Naive B cell (primary cell): Measurements from ENCODE around the gene AGTRAP. TPM values are rescaled to one million over a fixed set of nuclear protein-coding genes. Genes with fewer than 3 reads are reported as not detected.

Experiments
- ATAC-seq, 2 donors: fragments of 150-1000 bp; cut with Tn5 transposase; 2 replicates each; pipeline ENCODE4 v1.10.0; 2021; ENCODE audit warnings: low read depth in 2 of 2, mild to moderate bottlenecking in 2 of 2, moderate library complexity in 2 of 2
- DNase-seq: peaks from one replicate; pipeline ENCODE4 v3.0.0; 2022
- H3K27ac Mint-ChIP-seq, 6 donors: one replicate each; pipeline ENCODE4 v1.8.0; 2020 to 2022; ENCODE audit warnings: mild to moderate bottlenecking in 6 of 6, mixed read lengths in 6 of 6, moderate library complexity in 5 of 6, inconsistent platforms in 2 of 6
- H3K27me3 Mint-ChIP-seq, 3 donors: one replicate each; pipeline ENCODE4 v1.8.0; 2021 to 2022; ENCODE audit warnings: mixed read lengths in 3 of 3, mild to moderate bottlenecking in 1 of 3
- H3K36me3 Mint-ChIP-seq, 2 donors: one replicate each; pipeline ENCODE4 v1.8.0; 2020 to 2022; ENCODE audit warnings: mixed read lengths in 2 of 2, inconsistent platforms in 1 of 2, mild to moderate bottlenecking in 1 of 2
- H3K4me1 Mint-ChIP-seq, 3 donors: one replicate each; pipeline ENCODE4 v1.8.0; 2020 to 2022; ENCODE audit warnings: mixed read lengths in 3 of 3, inconsistent platforms in 1 of 3, mild to moderate bottlenecking in 1 of 3, moderate library complexity in 1 of 3
- H3K4me3 Mint-ChIP-seq, 8 donors: one replicate each; pipeline ENCODE4 v1.8.0; 2020 to 2022; ENCODE audit warnings: mild to moderate bottlenecking in 8 of 8, mixed read lengths in 8 of 8, moderate library complexity in 8 of 8, inconsistent platforms in 2 of 8
- H3K9me3 Mint-ChIP-seq, 7 donors: one replicate each; pipeline ENCODE4 v1.8.0; 2020 to 2022; ENCODE audit warnings: mixed read lengths in 7 of 7, mild to moderate bottlenecking in 5 of 7, inconsistent platforms in 2 of 7, moderate library complexity in 1 of 7
- polyA plus RNA-seq, 6 donors: library from polyadenylated mRNA; unstranded; fragments of 300-500 nt; fragmentation: Illumina TruSeq; gene quantifications; one replicate each; pipeline ENCODE4 v1.2.3, GENCODE V29; 2021; ENCODE audit warnings: low read depth in 6 of 6

AGTRAP gene
- polyA plus RNA-seq, 6 donors from 2014 or later, result 37.7 to 51.6 (median 46.5) TPM

- H3K27me3 Mint-ChIP-seq, result peaks cover 5 to 20% (median 8%) of the 10 kb centered on the region in 3 donors
- no peak for DNase-seq
- H3K27ac Mint-ChIP-seq, result no peak overlapping the region
- peaks cover 0 to 3% (median 0%) of the 10 kb centered on the region in 3 donors for H3K4me1 Mint-ChIP-seq
- H3K36me3 Mint-ChIP-seq, result no peaks in the 10 kb centered on the region
- no peak for ATAC-seq
- H3K9me3 Mint-ChIP-seq, result no peaks in the 10 kb centered on the region
- H3K4me3 Mint-ChIP-seq, result no peak overlapping the region
These were observed 35.1 kb upstream of the AGTRAP start for GRCh38 chr1:11700601-11701467.

DNA sequence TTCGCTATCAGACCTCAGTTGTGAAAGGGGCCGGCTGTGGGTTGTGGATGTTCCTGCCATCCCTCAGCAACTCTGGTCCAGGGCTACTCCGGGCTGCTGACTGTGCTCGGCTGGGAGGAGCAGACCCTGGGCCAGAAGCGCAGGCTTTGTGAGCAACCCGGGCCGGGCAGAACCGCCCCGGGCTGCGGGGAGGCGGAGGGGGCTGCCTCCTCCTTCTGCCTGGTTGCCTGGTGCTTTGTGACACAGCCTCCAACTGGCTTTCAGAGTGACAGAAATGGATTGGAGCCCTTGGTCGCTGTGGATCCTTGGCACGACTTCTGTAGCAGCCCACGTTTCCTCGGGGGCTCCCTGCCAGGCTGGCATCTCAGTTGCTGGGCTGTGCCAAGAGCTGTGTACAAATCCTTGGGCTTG lies 34.4 kb upstream of the AGTRAP start:
- H3K4me1 Mint-ChIP-seq, result peaks cover 0 to 3% (median 0%) of the 10 kb centered on the region in 3 donors

GRCh38 chr1:11701981-11702803 lies 33.7 kb upstream of the AGTRAP start:
- DNase-seq (no peak), ATAC-seq (no peak)
- no peak overlapping the region for H3K4me3 Mint-ChIP-seq
- peaks cover 5 to 20% (median 8%) of the 10 kb centered on the region in 3 donors for H3K27me3 Mint-ChIP-seq
- no peaks in the 10 kb centered on the region for H3K9me3 Mint-ChIP-seq
- no peak overlapping the region for H3K27ac Mint-ChIP-seq
- H3K36me3 Mint-ChIP-seq, result no peaks in the 10 kb centered on the region
- peaks cover 0 to 3% (median under 1%) of the 10 kb centered on the region in 3 donors for H3K4me1 Mint-ChIP-seq

More for the DNA sequence above, 34.4 kb upstream of the AGTRAP start:
- Mint-ChIP-seq H3K36me3 (no peaks in the 10 kb centered on the region), H3K27me3 (peaks cover 5 to 20% (median 8%) of the 10 kb centered on the region in 3 donors), H3K9me3 (no peaks in the 10 kb centered on the region), H3K27ac (no peak overlapping the region), H3K4me3 (no peak overlapping the region)
- DNase-seq, result no peak
- no peak for ATAC-seq

- no peak overlapping the region for H3K27ac Mint-ChIP-seq
- ATAC-seq (no peak), DNase-seq (no peak)
- H3K36me3 Mint-ChIP-seq, result no peaks in the 10 kb centered on the region
- peaks cover 0 to 8% (median 3%) of the 10 kb centered on the region in 3 donors for H3K4me1 Mint-ChIP-seq
- no peaks in the 10 kb centered on the region for H3K9me3 Mint-ChIP-seq
- peak overlapping the region in 1 of 8 donors; percentile 69 for H3K4me3 Mint-ChIP-seq
- peaks cover 5 to 20% (median 9%) of the 10 kb centered on the region in 3 donors for H3K27me3 Mint-ChIP-seq
These were observed 32.4 kb upstream of the AGTRAP start for GRCh38 chr1:11703357-11704193.

DNA sequence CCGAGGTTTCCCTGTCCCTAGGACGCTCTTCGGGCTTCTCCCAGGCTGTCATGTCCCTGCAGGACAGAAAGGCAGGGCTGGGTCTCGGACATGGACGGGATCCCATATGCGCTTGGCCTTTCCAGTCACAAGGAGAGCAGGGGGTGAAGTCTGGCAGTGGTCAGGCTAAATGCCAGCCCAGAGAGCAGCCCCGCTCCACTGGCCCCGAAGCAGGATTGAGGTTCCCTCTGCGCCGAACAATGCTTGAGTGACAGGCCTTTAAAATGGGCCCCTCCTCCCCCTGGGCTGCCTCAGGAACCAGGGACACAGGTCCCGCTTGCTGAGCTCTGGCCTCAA lies 31.8 kb upstream of the AGTRAP start:
- H3K4me1 Mint-ChIP-seq, result peaks cover 0 to 8% (median 3%) of the 10 kb centered on the region in 3 donors
- no peaks in the 10 kb centered on the region for H3K9me3 Mint-ChIP-seq
- DNase-seq, result no peak
- peaks cover 1 to 26% (median 15%) of the 10 kb centered on the region in 3 donors for H3K27me3 Mint-ChIP-seq
- ATAC-seq, result no peak
- H3K27ac Mint-ChIP-seq, result no peak overlapping the region
- H3K36me3 Mint-ChIP-seq, result no peaks in the 10 kb centered on the region
- H3K4me3 Mint-ChIP-seq, result no peak overlapping the region

DNA sequence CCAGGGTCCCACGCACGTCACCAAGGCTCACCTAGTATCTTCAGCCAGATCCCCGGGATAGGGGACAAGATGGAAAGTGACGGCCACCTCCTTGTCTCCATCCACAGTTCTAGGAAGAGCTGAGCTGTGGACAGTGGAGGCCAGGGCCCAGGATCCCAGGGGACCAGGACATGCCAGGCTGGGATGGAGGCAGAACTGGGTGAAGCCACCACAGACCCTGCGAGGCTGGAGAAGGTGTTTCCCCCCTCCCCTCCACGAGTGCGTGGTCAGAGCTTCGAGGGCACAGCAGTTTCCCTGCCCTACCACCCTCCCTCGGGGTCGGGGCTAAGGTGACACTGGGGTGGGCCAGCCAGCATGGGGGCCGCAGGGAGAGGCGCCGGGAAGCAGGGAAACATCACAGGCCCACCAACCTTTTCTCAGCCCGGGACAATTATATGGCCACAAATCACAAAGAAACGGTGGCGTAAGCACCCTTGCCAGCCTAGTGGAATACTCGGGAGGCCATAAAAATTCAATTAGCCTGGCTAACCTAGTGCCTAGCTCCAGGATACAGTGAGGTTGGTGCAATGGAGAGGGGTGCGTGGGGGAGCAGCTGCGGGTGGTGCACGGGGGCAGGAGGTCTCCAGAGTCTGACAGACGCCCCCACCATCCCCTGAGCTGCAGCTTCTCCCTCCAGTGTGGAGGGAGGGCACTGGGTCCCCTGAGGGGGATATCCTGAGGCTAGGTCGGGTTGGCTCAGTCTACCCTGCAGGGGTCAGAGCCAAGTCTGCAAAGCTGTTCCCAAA lies 31.1 kb upstream of the AGTRAP start:
- Mint-ChIP-seq H3K9me3 (no peaks in the 10 kb centered on the region), H3K27ac (no peak overlapping the region), H3K4me1 (peaks cover 0 to 8% (median 3%) of the 10 kb centered on the region in 3 donors), H3K27me3 (peaks cover 0 to 26% (median 17%) of the 10 kb centered on the region in 3 donors), H3K4me3 (peak overlapping the region in 1 of 8 donors; percentile 15), H3K36me3 (no peaks in the 10 kb centered on the region)
- no peak for DNase-seq
- no peak for ATAC-seq

- peaks cover 0 to 26% (median 17%) of the 10 kb centered on the region in 3 donors for H3K27me3 Mint-ChIP-seq
- DNase-seq (no peak), ATAC-seq (no peak)
- H3K4me1 Mint-ChIP-seq, result peaks cover 0 to 8% (median 3%) of the 10 kb centered on the region in 3 donors
- no peak overlapping the region for H3K27ac Mint-ChIP-seq
- H3K4me3 Mint-ChIP-seq, result no peak overlapping the region
- H3K36me3 Mint-ChIP-seq, result no peaks in the 10 kb centered on the region
- H3K9me3 Mint-ChIP-seq, result no peaks in the 10 kb centered on the region
These were observed 30.3 kb upstream of the AGTRAP start for GRCh38 chr1:11705596-11705995.

DNA sequence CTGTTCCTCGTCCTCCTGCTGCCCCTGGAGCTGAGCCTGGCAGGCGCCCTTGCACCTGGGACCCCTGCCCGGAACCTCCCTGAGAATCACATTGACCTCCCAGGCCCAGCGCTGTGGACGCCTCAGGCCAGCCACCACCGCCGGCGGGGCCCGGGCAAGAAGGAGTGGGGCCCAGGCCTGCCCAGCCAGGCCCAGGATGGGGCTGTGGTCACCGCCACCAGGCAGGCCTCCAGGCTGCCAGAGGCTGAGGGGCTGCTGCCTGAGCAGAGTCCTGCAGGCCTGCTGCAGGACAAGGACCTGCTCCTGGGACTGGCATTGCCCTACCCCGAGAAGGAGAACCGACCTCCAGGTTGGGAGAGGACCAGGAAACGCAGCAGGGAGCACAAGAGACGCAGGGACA lies 29.6 kb upstream of the AGTRAP start:
- Mint-ChIP-seq H3K4me3 (no peak overlapping the region), H3K27ac (no peak overlapping the region), H3K36me3 (no peaks in the 10 kb centered on the region)

GRCh38 chr1:11707621-11708276 lies 28.2 kb upstream of the AGTRAP start:
- Mint-ChIP-seq H3K4me3 (no peak overlapping the region), H3K27ac (peak overlapping the region in 2 of 6 donors; percentile 40 to 74), H3K9me3 (no peaks in the 10 kb centered on the region), H3K36me3 (no peaks in the 10 kb centered on the region), H3K27me3 (peaks cover 0 to 26% (median 17%) of the 10 kb centered on the region in 3 donors), H3K4me1 (peaks cover 0 to 8% (median 3%) of the 10 kb centered on the region in 3 donors)
- DNase-seq (no peak), ATAC-seq (no peak)

More for the DNA sequence above, 29.6 kb upstream of the AGTRAP start:
- Mint-ChIP-seq H3K27me3 (peaks cover 0 to 26% (median 17%) of the 10 kb centered on the region in 3 donors), H3K9me3 (no peaks in the 10 kb centered on the region), H3K4me1 (peaks cover 0 to 8% (median 3%) of the 10 kb centered on the region in 3 donors)
- DNase-seq (no peak), ATAC-seq (no peak)

DNA sequence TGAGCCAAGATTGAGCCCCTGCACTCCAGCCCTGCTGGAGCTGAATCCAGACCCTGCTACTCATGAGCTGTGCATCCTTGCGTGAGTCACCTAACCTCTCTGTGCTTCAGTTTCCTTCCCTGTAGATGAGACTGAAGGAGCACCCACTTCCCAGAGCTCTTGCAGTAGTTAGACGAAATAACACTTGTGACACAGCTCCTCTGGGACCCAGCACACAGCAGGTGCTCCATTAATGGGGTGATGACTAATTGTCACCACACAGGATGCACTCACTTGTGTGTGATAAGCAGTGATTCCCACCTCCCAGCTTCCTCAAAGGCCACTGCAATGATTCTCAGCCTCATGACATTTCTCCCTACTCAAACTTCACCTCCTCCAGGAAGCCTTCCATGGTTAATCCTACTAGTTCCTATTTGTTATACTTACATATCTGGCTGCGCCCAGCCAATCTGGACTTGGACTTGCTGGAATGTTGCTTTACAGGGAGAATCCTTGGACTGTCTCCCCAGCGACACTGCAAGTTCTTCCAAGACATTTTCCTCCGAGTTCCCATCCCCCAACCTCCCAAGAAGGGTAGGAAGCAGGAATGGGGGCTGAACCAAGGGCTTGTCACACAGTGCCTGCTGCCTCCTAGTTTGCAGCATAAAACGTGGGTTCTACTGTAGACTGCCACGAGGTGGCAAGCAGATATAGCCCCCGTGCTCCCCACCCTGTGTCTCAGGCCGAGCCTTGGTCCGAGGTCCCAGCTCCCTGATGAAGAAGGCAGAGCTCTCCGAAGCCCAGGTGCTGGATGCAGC lies 27.2 kb upstream of the AGTRAP start:
- Mint-ChIP-seq H3K4me1 (peaks cover 0 to 8% (median 2%) of the 10 kb centered on the region in 3 donors), H3K36me3 (no peaks in the 10 kb centered on the region), H3K4me3 (no peak overlapping the region), H3K27me3 (peaks cover 0 to 16% (median 9%) of the 10 kb centered on the region in 3 donors), H3K27ac (no peak overlapping the region), H3K9me3 (no peaks in the 10 kb centered on the region)
- DNase-seq, result no peak
- ATAC-seq, result no peak

DNA sequence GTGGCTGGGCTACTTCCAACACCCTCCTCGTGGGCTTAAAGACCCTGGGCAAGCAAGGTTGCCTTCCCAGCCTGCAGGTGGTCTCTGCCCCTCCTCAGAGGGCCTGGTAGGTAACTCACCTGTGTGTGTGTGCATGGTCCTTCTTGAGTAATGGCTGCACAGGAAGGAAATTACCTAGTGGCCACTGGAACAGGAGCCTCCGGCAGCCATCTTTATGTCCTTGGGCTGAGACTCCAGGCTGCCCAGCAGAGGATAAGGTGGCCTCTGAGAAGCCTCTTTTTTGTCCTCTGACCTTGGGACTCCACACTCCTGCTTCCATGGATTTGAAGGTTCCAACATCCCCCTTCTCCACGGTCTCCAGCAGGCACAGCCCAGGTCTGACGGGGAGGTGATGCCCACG lies 24.4 kb upstream of the AGTRAP start:
- Mint-ChIP-seq H3K9me3 (no peaks in the 10 kb centered on the region), H3K27ac (no peak overlapping the region), H3K27me3 (peaks cover 0 to 9% (median 6%) of the 10 kb centered on the region in 3 donors), H3K4me3 (no peak overlapping the region), H3K4me1 (peaks cover 0 to 8% (median 0%) of the 10 kb centered on the region in 3 donors), H3K36me3 (no peaks in the 10 kb centered on the region)
- DNase-seq, result no peak
- no peak for ATAC-seq
